ENCODE data around the gene TCF7L1.
"Not testable (repeated sequence)": the region's sequence is repeated elsewhere in the genome, so short reads cannot be mapped to it uniquely, and the experiment has no call there.

Gene TCF7L1

DNA sequence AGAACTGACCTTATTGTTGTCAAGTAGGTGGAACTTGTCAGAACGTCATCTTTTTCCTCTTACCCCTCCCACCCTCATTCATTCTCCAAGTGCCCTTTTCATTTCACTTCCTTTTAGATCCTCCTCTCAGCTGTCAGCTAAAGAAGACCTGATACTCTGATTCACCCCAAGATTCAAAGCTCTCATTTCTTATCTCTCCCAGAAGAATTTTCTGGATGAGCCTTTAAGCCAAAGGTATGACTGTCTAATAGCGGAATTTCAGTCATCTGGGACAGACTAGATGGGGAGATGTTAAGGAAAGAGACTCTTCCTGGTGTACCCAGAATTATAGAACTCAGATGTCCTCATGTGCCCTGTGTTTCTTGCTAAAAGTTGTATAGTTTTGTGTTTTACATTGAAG is 53.9 kb downstream of the TCF7L1 start:
- no peak for DNase-seq

DNA sequence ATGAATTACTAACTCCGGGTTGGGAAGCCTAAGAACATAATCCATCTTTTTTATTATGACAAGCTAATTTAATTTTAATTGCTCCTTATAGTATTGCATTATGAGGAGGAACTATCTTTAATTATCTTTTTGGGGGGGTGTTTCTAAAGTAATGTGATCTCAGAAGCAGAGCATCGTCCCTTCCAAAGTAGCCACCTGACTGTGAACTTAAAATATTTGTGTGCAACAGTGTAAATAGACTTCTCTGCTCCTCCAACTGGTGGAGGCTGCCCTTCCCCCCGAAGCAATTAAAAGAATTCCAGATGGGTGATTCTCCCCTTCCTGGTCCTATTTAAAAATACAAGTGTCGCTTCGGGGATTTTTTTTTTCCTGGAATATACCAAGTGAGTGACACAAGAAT is 55.7 kb downstream of the TCF7L1 start:
- DNase-seq, result no peak

DNA sequence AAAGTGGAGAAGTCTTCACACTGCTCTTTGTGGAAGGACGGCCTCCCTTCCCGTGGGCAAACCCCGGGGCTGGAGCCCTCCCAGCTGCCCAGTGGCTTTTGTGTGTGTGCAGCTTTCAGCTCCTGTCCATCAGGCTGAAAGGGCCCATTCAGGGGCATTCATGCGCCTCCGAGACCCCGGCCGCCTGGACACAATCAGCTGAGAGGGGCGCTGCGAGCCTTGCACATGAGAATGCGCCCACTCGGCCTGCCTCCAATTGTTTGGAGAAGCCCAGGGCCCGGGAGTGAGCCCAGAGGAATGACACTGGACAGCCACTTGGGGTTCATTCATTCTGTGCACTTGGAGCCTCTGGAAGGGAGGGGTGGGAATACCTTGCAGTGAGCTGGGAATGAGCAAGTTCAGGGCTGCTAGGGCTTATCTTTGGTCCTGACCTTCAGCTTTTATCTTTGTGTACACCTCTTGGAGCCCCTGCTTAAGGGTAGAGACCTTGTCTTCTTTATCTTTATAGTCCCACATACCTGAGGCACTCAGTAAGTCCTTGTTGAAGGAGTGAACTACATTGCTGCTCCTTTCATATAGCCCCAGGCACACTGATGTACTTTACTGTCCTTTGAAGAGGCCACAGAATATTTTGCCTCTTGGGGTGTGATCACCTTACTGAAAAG is 56.5 kb downstream of the TCF7L1 start:
- DNase-seq, result no peak

DNA sequence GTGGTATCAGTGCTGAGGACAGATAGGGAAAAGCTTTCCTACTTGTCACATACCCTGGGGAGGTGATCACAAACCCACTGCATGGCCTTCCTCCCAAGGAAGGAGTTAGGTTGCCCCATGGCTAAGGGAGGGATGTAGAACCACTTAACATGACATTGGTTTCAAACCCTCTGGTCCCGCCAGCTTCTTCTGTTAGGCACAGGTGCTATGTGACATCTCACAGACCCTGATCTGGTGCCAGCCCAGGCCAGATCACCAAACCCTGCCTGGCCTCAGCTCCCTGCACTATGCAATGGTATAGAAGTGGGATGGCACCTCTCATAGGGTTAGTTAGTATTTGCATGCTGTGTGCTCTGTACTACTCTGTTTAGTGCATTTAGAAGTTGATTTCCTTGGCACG is 58.0 kb downstream of the TCF7L1 start:
- DNase-seq, result no peak

DNA sequence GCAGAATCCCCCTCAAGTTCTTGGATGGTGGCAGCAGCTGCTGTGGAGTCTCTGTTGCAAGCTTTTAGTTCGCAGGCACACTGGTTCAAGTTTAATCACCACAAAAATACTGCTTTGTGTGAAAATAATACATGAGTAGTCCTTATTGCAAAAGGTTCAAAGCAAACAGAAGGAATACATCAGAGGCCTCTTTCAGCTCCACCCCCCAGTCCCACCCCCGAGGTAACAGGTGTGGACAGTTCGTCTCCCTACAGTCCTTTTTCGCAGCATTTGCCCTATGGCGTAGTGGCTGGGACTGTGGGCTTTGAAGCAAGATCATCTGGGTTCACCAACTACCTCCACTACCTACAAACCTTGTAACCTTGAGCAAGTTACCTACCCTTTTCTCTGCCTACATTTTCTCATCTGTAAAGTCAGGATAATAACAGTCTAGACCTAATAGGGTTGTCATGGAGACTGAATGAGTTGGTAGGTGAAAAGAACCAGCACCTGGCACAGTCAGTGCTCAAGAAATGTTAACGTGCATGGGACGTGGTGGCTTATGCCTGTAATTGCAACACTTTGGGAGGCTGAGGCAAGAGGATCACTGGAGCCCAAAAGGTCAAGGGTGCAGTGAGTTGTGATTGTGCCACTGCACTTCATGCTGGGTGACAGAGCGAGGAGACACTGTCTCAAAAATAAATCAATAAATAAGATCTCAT is 61.7 kb downstream of the TCF7L1 start:
- no peak for DNase-seq

DNA sequence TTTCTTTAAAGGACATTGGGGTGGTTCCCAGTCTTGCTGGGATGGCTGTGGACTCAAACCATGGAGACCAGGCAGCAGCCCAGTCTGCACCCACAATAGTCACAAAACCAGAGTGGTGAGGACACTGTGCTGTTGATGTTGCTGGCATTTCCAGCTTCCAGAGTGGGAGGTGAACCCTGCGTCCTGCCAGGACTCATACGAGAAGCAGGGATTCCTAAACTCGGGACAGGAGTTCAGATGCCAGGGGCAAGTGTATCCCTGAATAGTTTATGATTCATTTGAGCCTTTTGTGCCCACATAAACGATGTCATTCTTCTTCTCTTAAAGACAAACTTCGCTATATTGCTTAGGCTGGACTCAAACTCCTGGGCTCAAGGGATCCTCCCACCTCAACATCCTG is 62.8 kb downstream of the TCF7L1 start:
- DNase-seq, result no peak

DNA sequence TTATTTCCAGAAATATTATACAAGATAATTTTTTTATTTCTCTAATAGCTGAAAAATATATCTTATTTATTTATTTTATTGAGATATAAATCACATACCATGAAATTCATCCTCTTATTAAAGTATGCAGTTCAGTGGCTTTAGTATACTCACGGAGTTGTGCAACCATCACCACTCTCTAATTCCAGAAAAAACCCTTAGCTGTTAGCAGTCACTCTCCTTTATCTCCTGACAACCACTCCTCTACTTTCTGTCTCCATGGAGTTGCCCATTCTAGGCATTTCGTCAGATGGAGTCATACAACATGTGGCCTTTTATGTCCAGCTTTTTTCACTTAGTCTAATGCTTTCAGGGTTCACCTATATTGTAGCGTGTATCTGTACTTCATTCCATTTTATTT is 66.5 kb downstream of the TCF7L1 start:
- no peak for DNase-seq

DNA sequence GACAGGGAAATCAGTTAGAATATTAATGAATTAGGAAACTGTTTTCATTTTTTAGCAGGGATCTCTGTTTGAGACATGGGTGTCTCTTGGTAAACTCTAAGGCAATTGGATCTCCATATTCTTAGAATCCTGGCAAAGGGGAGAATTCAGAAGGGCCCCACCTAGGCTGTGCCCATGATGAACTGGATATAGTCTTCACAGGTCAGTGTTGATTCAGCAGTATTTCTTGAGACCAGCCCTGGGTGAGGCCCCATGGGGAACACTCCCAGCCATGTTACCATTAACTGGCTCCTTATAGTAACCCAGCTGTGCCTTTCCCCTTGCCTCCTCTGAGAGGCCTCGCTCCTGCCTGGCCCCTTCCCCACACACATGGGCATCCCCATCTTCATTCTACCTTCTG is 76.7 kb downstream of the TCF7L1 start:
- no peak for DNase-seq

DNA sequence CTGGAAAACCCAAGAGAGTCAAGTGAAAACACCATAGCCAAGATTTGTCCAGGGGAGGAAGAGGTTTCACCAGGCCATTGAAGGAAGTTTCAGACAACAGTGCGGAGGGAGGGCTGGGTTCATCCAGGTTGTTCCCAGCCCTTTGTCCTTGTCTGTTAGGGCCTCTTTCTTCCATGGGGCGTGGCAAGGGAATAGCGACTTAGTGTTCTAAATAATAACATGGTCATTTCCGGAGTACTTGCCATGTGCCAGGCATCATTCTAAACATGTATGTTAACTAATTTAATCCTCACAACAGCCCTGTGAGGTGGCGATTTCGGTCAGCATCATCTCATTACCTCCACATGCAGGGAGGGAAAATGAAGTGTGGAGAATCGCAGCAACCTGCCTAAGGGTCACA is 77.3 kb downstream of the TCF7L1 start:
- no peak for DNase-seq

DNA sequence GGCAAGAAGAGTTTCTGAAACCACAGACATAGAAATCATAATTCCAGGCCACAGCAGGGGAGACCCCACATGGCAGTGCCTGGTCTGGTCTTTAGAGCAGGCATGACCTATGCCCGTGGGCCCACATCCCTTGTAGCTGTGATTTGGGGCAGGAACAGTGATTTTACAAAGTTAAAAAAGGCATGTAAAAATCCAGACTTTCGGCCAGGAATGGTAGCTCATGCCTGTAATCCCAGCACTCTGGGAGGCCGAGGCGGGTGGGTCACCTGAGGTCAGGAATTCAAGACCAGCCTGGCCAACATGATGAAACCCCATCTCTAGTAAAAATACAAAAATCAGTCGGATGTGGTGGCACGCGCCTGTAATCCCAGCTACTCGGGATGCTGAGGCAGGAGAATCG is 78.4 kb downstream of the TCF7L1 start:
- DNase-seq, result not testable (repeated sequence)

DNA sequence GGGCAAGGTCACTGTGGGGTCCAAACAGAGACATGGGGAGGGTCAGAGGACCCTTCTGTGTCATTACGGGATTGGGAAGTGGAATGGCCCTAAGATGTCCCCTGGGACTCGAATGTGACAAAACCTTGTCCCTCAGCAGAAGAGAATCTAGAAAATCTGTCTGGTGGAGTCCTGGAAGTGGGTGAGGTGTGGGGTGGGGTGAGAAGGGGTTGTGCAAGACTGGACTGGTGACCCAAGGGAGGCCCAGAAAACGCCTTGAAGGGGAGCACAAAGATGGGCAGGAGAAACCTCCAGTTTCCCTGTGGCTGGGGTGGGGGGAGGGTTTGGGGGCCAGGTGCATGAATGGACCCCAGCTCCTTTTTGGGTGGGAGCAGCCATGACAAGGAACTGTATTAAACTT is 79.6 kb downstream of the TCF7L1 start:
- no peak for DNase-seq

DNA sequence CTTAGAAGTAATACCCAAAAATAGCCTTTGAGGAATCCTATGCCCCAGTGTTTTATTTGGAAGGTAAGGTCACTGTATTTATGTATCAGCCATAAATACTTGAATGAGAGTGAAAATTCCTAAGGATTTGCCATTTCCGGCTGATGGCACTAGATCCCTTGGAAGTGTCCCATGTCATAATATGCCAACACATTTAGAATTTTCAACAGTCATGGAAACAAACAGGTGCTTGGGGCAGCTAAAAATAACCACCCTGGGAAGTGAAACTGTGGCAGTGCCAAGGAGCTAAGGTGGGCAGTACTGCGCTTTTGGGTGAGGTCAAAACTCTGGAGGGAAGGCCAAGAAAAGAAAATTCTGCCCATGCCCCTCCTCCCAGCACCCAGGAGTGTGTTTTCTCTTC is 80.2 kb downstream of the TCF7L1 start:
- no peak for DNase-seq

DNA sequence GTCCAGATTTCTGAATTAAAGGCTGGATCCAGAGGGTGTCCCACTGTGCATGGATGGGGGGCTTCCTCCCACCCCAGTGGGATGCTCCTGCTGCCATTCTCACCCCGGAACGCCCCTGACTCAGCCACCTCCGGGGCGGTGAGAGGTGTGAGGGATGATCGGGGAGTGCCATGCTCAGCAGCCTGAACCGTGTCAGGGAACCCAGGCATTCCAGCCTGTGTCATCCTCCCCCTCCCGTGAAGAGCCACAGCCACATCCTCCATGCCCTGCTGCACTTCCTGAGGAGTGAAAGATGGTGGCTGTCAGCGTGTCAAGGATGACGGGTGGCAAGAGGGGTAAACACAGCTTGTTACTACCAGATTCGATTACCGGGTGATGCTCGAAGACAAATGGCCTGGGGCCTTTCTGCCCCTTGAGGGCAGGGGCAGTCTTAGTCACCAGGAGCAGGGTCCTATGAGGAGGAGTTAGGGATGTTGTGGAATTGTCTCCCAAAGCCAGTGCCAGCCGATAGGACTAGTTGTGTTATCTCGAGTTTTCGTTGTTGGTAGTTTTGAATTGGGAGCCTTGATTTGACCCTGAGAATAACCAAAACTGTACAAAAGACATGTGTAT is 80.8 kb downstream of the TCF7L1 start:
- DNase-seq, result no peak

DNA sequence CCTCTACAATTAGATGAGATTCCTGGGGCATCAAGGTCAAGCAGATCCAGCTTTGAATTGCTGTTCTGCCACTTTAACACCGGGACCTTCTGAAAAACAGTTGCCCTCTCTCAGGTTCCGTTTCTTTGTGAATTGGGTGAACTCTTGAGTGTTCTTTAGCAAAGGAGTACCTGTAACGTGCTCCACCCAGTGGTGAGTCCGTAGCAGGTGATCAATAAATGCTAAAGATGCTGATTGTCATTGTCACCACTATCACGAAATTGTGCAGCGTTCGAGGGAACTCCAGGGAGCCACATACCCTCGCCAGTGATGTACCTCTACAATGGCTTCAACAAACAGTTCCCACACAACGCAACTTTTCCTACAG is 81.9 kb downstream of the TCF7L1 start:
- DNase-seq, result no peak

DNA sequence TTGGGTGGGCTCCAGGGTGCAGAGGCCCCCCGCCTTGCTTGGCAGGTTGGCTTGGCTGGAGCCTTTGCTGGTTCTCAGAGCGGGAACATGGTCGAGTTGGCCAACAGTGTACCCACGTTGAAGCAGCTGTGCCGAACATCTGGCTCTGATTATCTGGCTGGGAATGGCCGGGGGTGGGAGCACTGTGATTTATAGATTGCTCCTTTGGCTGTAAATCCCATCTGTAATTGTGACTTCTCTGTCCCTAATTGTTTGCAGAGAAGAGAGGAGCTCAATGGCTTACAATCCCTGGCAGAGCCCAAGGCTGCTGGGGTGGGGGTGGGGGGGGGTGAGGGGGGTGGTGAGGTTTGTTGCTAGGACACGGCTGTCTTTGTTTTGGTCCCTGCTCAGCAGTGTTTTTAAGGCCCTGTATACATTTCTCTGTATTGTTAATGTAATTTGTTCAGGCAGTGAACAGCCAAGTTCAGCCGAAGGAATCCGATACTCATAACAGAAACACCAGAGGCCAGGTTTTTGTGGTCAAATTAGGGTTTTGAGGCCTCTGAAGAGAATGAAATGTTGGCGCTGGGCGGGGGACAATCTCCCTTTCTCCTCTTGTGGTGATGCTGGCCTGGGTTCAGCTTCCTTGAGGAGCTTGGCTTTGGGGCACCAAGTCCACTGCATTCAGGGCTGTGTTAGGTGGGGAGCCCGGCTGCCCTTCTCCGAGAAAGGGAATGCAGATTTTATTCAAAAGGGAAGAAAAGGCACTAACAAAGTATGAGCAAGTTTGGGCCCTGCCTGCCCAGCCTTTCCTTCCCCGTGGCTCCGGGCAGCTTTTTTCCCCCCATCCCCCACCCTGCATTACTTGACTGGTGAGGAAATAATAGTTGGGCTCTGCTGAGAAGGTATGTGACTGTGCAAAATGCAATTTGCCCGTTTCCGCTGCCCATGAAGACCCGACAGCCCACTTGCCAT is 82.5 kb downstream of the TCF7L1 start:
- peak; percentile 94 for DNase-seq

DNA sequence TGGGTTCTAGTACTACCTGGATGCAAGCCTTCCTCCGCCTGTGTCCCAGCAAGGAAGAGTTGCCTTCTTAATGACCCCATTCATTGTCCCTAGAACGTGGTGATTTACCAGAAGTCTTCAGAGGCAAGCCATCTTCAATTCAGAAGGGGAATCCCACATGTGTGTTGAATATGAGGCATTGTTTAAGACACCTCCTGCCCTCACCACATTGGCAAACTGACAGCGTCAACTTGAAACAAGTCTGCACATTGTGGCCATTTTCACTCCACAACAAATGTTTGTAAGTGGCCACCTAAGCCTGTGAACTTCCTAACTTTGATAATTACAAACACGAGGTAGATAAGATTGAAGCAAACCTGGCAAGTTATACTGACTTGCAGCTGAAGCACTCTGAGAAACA is 83.7 kb downstream of the TCF7L1 start:
- DNase-seq, result no peak

DNA sequence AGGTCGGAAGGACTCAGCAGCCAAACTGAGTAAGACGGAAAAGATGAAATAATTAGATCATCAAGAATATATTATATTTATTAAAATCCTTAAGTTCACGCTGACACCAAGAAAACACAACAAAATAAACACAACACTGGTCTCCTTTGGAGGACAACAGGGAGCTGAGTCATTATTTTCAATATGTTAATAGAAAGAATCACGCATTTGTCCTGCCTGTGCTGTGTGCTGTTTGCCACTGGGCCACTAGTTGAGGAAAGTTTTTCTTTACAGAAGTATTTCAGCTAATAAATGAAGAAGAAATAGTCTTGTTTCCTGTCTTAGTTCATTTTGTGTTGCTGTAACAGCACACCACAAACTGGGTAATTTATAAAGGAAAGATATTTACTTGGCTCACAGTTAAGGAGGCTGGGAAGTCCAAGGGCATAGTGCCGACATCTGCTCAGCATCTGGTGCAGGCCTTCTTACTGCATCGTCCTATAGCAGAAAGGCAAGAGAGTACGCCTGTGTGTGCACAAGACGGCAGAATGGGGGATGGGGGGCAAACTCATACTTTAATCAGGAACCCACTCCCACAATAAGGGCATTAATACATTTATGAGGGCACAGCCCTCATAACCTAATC is 88.0 kb downstream of the TCF7L1 start:
- DNase-seq, result peak; percentile 80

DNA sequence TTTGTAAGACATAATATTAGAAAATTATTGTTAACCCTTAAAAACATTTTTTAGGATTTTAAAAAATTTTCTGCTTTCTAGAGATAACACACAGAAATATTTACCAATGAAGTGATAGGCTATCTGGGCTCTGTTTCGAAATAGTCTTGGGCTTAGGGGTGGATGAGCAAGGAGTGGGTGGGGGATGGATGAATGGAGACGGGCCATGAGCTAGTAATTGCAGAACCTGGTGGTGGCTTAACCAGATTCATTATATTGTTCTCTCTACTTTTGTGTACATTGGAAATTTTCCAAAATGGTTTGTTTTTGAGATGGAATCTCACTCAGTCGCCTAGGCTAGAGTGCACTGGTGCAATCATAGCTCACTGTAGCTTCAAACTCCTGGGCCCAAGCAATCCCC is 89.6 kb downstream of the TCF7L1 start:
- DNase-seq, result no peak

DNA sequence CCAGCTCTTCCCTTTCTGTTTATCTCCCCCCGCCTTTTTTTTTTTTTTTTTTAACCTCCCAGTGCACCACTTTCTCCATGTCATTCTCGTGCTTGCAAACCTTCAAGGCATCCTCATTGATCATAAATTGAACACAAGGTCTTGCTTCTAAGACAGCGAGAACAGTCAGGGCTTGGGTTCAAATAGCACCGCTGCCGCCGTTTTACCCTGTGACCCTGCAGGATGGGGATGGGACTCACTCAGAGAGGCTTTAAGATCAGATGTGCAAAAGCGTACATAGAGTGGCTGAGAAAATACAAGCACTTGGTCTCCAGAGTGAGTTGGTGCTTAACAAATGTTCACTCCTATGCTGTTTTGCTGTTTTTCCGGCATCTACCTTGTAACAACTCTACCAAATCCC is 93.6 kb downstream of the TCF7L1 start:
- DNase-seq, result no peak

DNA sequence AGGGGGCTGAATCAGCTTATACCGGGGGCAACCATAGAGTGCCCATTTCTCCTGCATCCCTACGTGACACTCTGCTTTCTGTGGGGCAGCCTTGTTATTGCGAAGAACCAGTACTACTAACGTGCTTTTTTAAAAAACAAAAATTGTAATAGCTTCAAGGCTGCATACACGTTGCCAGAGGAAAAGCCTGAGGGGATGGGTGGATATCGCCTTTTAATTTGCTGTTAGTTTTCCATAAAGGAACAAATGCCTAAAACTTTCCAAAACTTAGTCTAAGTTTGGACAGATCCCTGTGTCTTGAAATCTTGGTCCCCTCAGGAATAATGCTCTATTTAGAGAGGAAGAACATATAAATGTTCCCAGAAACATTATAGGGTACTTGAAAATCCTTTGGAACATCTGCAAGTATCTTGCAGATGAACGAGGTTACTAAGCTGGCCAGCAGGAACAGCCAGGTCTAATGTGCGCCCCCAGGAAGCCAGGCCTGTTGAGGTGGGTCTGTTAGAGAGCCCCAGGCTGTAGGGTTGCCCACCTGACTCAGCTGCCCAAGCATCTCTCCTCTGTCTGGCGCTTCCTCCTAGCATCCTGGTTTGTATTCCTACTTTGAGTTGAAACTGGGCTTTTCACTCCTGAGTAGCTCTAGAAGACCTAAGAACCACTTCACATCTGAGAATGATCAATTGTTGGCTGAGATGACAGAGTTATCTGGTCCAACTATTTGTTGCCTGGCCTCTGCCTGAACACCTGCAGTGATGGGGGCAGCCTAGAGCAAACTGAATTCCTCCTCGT is 97.7 kb downstream of the TCF7L1 start:
- DNase-seq, result peak; percentile 62

DNA sequence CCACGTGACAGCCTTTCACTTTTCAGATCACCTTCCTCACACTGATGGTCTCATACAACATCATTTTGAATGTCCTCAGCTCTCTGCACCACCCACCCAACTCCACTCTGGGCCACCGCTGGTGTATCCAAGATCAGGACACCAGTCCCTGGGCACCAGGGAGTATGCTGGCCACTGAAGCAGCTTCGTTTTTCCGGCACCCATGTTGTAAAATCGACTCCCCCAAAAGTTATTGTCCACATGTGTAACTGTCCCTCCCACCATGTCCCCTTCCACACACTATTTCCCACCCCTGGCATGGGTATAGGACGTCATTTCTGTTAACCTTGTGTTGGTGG is 98.2 kb downstream of the TCF7L1 start:
- DNase-seq, result no peak

DNA sequence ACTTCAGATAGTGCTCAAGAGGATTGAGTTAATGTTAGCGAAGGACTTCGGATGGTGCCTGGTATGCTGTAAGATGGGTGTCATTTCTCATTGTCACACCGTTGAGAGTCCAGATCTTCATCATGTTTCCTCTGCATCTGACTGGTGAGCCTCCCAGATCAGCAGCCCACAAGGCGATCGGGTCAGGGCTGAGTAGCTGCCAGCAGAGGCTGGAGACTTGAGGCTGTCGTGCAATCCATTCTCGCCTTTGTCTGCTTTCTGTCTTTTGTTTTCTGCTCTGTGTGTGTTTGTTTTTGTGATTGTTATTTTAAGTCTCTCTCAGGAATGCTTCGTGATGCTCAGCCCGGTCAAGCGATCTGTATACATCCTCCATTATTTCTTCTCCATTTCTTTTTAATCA is 98.8 kb downstream of the TCF7L1 start:
- DNase-seq, result no peak

All from left hindlimb (tissue), 1 donor.